SKM-1 (cell line): ENCODE measurements around the gene HOATZ.

ENCODE experiments used
- DNase-seq: peaks from one replicate; lab custom pipeline; 2025; ENCODE audit not compliant: unreplicated experiment; lab: John Stamatoyannopoulos, UW

Gene HOATZ

DNA sequence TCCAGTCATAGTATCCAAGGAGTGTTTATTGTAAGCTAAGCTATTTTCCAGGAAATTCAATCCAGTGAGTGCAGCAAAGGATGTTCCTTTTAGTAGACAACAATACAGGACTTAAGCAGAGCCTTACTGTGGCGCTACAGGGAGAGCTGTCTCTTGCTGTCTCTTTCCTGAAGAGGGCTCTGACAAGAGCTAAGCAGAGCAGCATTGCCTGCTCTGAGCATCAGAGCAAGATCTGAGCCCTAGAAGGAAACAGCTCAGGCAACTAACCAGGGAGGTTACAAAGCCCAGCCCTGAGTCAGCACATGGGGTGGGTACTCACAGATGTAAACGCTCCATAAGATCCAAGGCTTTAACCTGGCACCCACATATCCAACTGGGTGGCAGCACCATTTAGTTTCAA, 33.9 kb downstream of the HOATZ start:
- DNase-seq, result no peak

DNA sequence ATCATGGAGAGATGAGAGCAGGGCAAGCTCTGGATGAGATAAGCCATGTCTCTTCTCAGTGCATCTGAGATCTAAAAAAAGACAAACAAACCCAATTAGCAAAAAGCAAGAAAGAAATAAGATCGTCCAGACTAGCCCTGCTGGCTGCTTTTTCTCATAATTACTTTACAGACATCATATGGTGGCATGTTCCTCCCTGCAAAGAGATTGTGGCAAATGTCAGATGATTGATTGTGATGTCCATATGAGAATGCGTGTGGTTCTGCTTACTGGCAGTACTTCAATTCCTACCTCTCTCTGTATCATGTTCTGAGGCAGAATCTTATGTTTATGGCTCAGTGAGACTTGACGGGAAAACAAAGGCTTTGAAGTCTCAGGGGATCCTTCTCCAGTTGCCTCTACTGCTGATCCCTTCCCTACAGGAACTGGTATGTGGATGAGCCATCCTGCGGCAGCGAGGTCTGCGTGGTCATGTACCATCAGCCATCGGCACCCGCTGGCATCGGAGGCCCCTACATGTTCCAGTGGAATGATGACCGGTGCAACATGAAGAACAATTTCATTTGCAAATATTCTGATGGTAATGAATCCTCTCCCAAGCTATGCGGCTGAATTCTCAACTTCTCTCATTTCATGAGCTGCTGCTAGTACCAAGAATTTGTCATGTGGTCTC, 34.8 kb downstream of the HOATZ start:
- DNase-seq, result no peak

DNA sequence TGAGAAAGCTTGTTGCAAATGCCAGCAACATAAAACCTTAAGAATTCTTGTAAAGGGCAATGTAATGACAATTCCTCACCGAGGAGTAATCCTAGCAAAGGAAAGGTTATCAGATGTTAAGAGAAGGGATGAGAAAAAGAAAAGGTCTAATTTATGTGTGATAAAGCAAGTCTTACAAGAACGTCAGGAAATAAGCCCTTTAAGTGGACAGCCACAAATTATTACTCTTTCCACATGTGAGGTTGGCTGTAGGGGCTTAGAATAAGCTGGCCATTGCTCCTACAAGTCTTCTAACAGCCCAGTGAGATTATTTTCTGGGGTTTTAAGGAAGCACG, 35.3 kb downstream of the HOATZ start:
- no peak for DNase-seq

DNA sequence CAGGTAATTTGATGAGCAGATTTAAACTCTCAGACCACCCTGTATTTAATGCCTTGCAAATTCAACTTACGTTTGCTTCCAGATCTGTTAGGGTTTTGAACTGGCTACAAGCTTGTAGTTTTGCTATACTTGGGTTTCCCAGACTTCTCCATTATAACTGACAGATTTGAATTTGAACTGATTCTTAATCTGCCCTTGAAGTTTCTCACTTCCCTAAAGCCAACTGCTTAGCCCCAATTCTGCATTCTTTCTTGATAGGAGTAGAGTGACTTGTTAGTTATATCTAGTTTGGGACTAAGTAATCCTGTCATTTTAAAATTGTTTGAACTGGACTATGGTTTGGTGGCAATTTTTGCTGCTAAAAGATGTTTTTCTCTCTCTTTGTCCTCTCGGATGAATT, 35.7 kb downstream of the HOATZ start:
- DNase-seq, result no peak

DNA sequence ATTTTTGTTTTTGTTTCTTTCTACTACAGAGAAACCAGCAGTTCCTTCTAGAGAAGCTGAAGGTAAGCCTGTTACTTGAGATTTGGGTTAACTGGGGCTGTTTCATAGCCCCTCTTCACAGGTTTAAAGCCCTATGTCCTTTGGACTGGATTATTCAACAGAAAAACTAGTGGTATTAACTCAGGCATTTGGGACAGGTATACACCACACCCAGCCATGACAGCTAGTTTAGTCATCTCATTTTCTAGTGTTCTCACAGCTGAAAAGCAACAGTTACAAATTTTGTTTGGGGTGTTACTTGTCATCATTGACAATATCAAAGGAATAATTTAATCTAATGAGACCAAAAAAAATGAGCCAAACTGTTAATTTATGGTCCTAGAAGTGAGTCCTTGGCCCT, 40.0 kb downstream of the HOATZ start:
- no peak for DNase-seq

DNA sequence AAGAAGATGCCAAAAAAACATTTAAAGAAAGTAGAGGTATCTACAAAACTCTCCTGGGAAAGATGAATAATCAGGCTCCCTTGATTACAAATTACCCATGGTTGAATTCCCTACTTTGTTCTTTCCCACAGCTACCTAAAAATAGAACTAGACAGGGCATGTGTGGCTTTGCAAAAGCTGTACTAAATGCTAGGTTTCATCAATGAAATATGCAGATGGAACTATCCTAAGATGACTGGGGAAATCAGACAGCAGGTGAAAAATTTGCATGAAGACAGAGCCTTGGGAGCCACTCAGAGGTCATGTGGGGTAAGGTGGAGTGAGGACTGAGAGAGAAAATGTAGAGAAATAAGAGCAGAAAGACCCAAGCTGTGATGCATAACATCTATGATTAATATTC, 40.7 kb downstream of the HOATZ start:
- no peak for DNase-seq

DNA sequence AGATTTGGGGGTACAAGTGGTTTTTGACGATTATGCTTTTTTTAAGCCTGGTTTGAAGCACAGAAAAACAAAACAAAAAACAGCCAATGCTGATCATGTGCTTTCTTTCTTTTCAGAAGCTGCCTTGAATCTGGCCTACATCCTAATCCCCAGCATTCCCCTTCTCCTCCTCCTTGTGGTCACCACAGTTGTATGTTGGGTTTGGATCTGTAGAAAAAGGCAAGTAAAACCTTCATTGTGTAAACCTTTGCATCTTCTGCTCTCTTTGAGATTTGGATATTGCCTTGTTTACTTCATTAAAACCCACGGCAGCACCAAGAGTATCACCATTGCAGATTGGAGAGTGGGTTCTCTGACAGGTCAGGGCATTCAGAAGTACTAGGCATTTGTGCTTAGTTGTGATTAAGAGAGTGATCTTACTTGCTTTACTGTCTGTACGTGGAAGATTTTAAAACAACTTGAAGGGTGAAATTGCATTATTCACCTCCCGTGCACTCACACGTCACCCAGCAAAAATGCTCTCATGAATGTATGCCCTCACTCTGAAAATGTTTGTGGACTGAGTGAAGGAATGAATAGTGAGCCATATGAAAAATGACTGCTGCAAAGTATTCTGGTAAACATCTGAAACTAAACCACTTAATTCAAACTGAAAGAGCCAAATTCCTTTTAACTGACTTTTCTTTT, 43.0 kb downstream of the HOATZ start:
- no peak for DNase-seq

DNA sequence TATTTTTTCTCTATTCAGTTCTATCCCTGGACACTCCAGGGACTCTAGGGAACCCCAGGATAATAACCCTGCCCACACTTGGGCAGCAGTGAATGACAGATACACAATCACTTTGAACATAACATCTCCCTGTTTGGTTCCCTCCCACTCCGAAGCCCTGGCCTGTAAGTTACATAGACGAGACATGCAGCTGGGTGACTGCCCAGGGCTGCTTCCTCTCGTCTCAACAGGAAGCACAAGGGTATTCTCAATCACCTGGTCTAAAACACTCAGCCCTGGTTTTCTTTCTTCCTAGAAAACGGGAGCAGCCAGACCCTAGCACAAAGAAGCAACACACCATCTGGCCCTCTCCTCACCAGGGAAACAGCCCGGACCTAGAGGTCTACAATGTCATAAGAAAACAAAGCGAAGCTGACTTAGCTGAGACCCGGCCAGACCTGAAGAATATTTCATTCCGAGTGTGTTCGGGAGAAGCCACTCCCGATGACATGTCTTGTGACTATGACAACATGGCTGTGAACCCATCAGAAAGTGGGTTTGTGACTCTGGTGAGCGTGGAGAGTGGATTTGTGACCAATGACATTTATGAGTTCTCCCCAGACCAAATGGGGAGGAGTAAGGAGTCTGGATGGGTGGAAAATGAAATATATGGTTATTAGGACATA, 45.4 kb downstream of the HOATZ start:
- DNase-seq, result no peak

DNA sequence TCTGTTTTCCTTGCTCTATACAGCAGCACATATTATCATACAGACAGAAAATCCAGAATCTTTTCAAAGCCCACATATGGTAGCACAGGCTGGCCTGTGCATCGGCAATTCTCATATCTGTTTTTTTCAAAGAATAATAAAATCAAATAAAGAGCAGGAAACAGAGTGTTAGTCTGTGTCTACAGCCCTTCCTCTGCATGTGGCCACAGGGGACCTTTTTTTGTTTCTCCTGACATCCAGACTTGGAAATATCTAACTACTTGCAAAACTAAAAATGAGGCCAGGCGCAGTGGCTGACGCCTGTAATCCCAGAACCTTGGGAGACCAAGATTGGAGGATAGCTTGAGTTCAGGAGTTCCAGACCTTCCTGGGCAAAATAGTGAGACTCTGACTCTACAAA, 46.2 kb downstream of the HOATZ start:
- DNase-seq, result no peak

DNA sequence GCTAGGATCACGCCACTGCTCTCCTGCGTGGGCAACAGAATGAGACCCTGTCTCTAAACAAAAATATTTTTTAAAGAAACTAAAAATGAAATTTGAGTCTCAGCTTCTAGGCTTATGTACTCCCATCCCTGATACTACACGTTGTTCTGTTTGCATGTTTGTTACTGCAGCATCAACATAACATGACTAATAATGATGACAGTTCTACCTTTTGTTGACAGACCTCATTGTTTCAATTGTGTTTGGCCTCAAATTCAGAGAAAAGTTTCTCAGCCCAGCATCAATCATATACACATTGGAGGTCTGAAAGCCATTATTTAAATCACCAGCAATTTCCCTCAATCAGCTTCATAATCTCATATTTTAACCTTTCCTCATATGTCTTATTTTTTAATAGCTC, 46.7 kb downstream of the HOATZ start:
- no peak for DNase-seq

DNA sequence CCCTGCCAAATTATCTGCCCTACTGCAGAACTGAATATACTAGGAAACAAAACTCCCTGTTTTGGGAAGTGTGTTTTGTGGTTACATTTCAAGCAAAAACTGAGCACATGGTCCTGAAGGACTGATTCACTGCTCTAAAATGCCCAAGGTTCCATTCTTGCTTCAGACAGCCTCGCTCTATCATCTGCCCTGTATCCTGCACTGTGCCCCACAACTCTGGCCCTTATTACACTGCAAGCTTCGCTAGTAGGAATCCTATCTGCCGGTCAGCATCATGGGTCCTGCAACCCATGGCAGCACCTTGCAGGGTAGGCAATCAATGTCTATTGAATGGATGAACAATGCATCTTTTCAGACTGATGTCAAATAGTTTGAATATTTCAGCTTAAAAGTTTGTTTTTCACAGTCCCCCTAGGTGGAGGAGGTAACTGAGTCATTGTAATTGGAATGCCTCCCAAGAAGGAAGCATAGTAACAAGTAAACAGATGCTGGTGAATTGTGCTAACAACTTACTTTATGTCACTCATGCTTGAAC, 47.3 kb downstream of the HOATZ start:
- DNase-seq, result no peak

DNA sequence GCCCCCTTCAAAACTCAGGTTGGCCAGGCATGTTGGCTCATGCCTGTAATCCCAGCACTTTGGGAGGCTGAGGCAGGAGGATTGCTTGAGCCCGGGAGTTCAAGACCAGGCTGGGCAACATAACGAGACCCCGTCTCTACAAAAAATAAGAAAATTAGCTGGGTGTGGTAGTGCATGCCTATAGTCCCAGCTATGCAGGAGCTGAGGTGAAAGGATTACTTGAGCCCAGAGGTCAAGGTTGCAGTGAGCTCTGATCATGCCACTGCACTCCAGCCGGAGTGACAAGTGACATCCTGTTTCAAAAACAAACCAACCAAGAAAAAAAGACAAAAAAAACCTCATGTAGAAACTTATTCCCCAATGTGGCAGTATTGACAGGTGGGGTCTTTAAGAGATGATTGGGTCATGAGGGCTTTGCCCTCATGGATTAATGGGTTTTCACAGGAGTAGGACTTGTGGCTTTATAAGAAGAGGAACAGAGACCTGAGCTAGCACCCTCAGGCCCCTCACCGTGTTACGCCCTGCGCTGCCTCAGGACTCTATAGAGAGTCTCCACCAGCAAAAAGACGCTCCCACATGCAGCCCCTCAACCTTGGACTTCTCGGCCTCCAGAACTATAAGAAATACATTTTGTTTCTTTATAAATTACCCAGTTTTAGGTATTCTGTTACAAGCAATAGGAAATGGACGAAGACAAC, 48.3 kb downstream of the HOATZ start:
- no peak for DNase-seq

DNA sequence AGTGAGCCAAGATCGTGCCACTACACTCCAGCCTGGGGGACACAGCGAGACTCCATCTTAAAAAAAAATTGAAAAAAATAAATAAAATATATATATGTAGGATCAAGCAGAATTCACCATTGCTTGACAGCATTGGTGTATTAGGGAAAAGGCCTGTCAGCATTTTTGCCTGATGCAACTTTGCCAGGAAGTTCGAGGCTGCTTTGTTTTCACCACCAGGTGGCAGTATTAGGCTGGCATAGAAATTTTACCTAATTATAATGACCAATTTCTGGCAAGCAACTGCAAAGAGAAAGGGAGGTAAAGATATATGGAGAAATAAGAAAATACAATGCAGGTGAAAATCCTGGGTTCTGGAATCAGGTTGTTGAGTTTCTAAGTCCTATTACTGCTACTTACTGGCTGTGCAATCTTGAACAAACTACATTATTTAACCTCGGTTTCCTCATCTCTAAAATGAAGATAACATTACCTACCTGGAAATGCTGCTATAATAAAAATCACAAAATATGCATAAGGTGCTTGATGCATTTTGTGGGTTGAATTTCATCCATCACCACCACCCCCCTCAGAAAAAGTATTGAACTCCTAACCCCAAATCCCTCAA, 50.6 kb downstream of the HOATZ start:
- peak; percentile 37 for DNase-seq

DNA sequence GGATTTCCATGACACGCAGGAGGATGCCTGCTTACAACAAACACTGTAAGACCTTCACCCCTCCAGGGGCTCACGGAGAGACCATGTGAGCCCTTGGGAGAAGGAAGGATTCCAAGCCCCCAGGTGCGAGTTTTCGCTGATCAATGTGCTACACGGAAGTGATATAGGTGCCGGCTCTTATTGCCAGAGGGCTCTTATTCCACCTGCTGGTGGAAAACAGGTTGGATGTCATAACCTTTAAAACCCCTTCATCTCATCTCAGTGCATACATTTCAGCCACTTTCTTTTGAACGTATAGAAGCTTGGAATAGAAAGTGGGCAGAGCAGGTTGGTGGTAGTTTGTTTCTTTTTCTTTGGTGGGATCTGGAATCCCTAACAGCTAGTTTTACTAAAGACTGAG, 51.7 kb downstream of the HOATZ start:
- no peak for DNase-seq

DNA sequence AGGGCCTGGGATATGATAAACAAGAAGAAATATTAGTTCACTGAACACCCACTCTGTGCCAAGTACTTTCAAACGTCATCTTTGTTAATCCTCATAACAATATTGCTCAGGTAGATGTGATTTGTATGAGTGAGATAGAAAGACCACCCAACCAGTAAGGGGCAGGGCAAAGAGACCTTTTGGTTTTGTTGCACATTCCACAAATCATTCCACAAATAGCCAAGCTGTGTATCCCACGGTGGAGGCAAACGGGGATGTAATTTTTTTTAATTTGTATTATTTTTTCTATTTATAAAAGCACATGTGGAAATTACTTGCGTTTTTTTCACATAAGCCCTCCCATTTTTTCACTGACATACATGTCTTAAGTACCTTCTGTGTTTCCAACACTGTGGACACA, 54.9 kb downstream of the HOATZ start:
- no peak for DNase-seq

DNA sequence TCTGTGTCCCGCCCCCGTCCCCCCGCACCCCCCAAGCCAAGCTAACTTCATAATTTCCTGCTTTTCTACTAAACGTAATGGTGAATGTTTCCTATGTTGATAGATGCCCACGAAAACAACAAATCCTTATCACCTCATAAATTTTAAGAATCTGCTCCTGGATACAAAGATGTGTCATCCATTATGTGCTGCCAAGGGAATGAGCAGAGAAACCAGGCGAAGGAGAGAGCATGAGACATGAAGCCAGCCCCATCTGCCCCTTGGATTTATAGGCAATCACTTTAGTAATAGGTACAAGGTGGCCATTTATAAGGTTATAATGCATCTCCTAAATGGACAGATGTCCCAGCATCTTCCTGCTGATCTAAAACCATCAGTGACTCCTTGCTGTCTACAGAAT, 56.2 kb downstream of the HOATZ start:
- DNase-seq, result no peak

DNA sequence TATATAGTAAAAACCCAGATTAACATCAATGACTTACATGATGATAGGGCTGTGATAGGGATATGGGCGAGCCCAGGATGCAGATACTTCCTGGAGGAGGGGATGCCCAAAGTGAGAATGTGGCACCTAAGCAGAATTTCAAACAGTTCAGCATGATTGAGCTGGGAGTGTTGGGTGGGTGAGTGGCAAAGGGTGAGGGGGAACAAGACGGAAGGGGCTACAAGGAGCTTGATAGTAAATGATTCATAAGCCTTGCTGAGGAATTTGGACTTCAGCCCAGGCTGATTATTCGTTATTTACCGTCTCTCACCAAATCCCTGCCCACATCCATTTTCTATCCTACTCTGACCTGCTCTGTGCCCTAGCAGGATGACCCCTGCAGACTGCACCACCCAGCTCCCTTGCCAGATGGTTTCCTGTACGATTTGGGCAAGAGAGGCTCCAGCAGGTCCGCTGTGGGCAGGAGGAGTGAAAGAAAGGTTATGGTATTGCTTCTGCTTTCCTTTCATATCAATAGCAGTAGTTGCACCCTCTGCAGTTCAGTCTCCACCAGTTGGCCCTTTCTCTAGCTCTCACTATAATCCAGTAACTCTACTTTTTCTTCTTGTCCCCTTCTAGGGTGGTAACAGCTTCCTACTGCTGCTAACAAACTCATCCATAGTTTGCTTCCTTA, 57.4 kb downstream of the HOATZ start:
- DNase-seq, result no peak

DNA sequence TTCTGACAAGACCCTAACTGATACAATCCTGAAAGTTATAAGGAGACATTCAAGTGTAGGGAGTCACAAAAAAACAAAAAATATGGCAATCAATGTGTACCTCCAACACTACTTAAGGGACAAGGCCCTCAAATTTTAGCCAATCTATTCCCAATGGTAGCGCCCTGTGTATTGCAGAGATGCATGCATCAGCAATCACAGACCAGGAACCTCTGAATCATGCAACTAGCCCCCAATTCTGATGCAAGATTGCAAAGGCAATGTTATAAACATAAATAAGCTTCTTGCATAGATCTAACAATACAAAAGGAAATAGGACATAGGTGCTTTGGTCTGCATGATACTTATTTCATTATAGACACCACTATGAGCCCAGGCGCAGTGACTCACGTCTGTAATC, 58.0 kb downstream of the HOATZ start:
- DNase-seq, result no peak

DNA sequence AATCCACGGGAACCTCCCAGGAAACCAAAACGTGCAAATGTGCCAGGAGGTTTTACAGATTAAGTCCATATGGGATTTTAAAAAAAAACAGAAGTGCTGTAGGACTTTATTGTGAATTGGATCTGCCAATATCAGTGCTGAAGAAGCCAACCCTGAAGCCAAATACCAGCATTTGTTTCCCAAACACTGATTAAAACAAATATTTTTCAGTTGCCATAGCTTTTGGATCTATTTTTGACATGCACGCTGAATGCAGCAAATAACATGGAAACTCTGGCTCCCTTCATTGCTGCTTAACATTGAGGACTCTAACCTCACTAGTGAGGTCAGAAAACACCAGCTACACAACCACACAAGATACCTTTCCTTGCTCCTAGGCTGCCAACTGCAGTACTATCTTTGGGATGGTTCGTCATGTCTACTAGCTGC, 59.3 kb downstream of the HOATZ start:
- DNase-seq, result no peak

DNA sequence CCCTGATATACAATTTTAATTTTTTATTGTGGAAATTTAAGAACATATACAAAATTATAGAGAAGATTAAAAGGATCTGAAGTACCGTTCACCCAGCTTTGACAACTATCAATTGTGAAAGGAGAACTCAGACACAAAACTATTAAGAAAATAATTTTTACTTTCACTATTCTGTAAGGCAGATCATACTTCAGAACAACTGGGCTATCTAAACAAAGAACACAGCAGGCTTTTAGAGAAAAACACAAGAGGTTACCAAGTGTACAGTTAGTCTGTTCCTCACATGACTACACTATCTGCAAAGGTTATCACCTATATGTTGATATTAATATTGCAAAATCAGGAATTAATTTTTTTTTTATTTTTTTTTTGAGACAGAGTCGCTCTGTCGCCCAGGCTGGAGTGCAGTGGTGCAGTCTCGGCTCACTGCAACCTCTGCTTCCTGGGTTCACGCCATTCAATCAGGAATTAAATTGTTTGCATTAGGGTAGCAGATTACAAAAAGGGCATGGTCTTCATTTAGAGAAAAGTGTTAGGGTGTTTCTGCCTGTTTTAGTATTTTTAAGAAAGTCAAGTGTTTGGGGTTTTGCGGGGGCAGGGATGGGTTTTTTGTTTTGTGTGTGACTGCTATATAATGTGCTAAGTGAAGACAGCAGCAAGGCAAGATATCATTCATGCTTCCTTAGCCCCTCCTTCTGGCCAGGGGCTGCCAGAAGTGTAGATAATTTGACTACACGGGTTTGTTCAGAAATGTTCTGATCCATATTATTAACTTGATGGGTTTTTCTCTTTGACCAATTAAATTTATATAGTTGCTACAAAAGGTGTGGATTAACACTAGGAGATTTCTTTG, 60.0 kb downstream of the HOATZ start:
- DNase-seq, result no peak
